K562 (cell line): ENCODE data around the gene GJC2. TPM values are rescaled to one million over a fixed set of nuclear protein-coding genes. Genes with fewer than 3 reads are reported as not detected.

Experiments
- CBFB ChIP-seq: sonication (generic); formaldehyde crosslinking; IDR thresholded peaks from 2 replicates; pipeline ENCODE4 v1.4.0; 2020; ENCODE audit warnings: mild to moderate bottlenecking, missing genetic modification reagents
- E2F3 ChIP-seq: fragments of 250-450 bp; sonication (Bioruptor Pico); IDR thresholded peaks from 2 replicates; pipeline ENCODE4 v1.4.0; 2020; ENCODE audit warnings: mild to moderate bottlenecking
- HDAC3 ChIP-seq: fragments of 450-650 bp; IDR thresholded peaks from 2 replicates; pipeline ENCODE4 v1.6.1; 2018; ENCODE audit warnings: borderline replicate concordance, mild to moderate bottlenecking, moderate library complexity; ENCODE audit not compliant: partially characterized antibody
- HOXB6 ChIP-seq: fragments of 250-450 bp; sonication (Bioruptor Pico); IDR thresholded peaks from 2 replicates; pipeline ENCODE4 v1.5.1; 2022; ENCODE audit warnings: mild to moderate bottlenecking, borderline replicate concordance
- MLLT1 ChIP-seq, 2 experiments: fragments of 450-650 bp; IDR thresholded peaks; 2 replicates each; pipeline ENCODE4 v1.6.1; 2016
- MLX ChIP-seq, 2 experiments: fragments of 450-650 bp in 1 of 2; sonication (generic) in 1 of 2; formaldehyde crosslinking; conservative IDR thresholded peaks; 2 replicates each; pipeline versions ENCODE4 v1.4.0 to v1.8.1; 2020 to 2022; ENCODE audit warnings: mild to moderate bottlenecking in 1 of 2, missing genetic modification reagents in 1 of 2
- MTF1 ChIP-seq: fragments of 250-450 bp; sonication (Bioruptor Pico); IDR thresholded peaks from 2 replicates; pipeline ENCODE4 v1.9.0; 2021; ENCODE audit warnings: moderate library complexity, mild to moderate bottlenecking, inconsistent platforms, borderline replicate concordance
- NFRKB ChIP-seq: fragments of 450-650 bp; IDR thresholded peaks from 2 replicates; pipeline ENCODE4 v1.6.1; 2016; ENCODE audit warnings: low read depth
- NR4A1 ChIP-seq, 2 experiments: fragments of 250-450 bp in 1 of 2; fragments of 450-650 bp in 1 of 2; sonication (Bioruptor Pico) in 1 of 2; IDR thresholded peaks; 2 replicates each; pipeline versions ENCODE4 v1.4.0 to v1.6.1; 2016 to 2020; ENCODE audit warnings: mild to moderate bottlenecking in 2 of 2, missing compliant biosample characterization in 1 of 2, missing genetic modification characterization in 1 of 2, moderate library complexity in 1 of 2
- PHF21A ChIP-seq: fragments of 450-650 bp; IDR thresholded peaks from 2 replicates; pipeline ENCODE4 v1.6.1; 2017; ENCODE audit warnings: low read depth, borderline replicate concordance
- POLR2B ChIP-seq: fragments of 450-650 bp; IDR thresholded peaks from 2 replicates; pipeline ENCODE4 v1.6.1; 2018; ENCODE audit warnings: low read depth; ENCODE audit not compliant: partially characterized antibody
- SIX5 ChIP-seq, 2 experiments: IDR thresholded peaks; 2 replicates each; pipeline ENCODE4 v1.6.1; 2011; ENCODE audit warnings: low read length in 2 of 2, borderline replicate concordance in 1 of 2, low read depth in 1 of 2, mild to moderate bottlenecking in 1 of 2, moderate library complexity in 1 of 2; ENCODE audit not compliant: insufficient read depth in 1 of 2
- TAF15 ChIP-seq: fragments of 200-400 bp; formaldehyde crosslinking; IDR thresholded peaks from 2 replicates; pipeline ENCODE4 v1.6.1; 2017; ENCODE audit warnings: mild to moderate bottlenecking, low read depth, low read length, moderate library complexity
- TFAP4 ChIP-seq: sonication (generic); formaldehyde crosslinking; IDR thresholded peaks from 2 replicates; pipeline ENCODE4 v1.8.0; 2022; ENCODE audit warnings: missing genetic modification reagents, mild to moderate bottlenecking, moderate library complexity, borderline replicate concordance
- TOE1 ChIP-seq, 2 experiments: fragments of 450-650 bp in 1 of 2; sonication (generic) in 1 of 2; formaldehyde crosslinking in 1 of 2; IDR thresholded peaks; 2 replicates each; pipeline versions ENCODE4 v1.7.1 to v1.8.0; 2016 to 2022; ENCODE audit warnings: borderline replicate concordance in 2 of 2, mild to moderate bottlenecking in 2 of 2, antibody characterized with exemption in 1 of 2, inconsistent platforms in 1 of 2, low read depth in 1 of 2, missing genetic modification reagents in 1 of 2, moderate library complexity in 1 of 2
- TRIM28 ChIP-seq: fragments of 450-650 bp; IDR thresholded peaks from 2 replicates; pipeline ENCODE4 v1.6.1; 2017
- YBX1 ChIP-seq: fragments of 450-650 bp; IDR thresholded peaks from 2 replicates; pipeline ENCODE4 v1.7.1; 2016; ENCODE audit warnings: mild to moderate bottlenecking
- ZNF174 ChIP-seq: fragments of 250-450 bp; sonication (Bioruptor Pico); IDR thresholded peaks from 2 replicates; pipeline ENCODE4 v1.4.0; 2020; ENCODE audit warnings: mild to moderate bottlenecking
- ZNF639 ChIP-seq, 2 experiments: fragments of 200-800 bp in 1 of 2; sonication (Bioruptor generic) in 1 of 2; sonication (generic) in 1 of 2; formaldehyde crosslinking in 1 of 2; IDR thresholded peaks in 1 of 2; conservative IDR thresholded peaks in 1 of 2; 2 replicates each; pipeline versions ENCODE4 v1.5.0 to v1.6.1; 2016 to 2020; ENCODE audit warnings: missing compliant biosample characterization in 1 of 2, missing genetic modification characterization in 1 of 2, missing genetic modification reagents in 1 of 2
- polyA plus RNA-seq, 8 experiments: library from polyadenylated mRNA; depleted of rRNA in 4 of 8; stranded (reverse) in 5 of 8; unstranded in 3 of 8; fragments of >200 nt; fragmentation: Nextera tagmentation in 2 of 8; fragmentation: Illumina TruSeq in 1 of 8; extraction: Ambion mirVana in 2 of 8; extraction: Trizol in 1 of 8; gene quantifications; 2 replicates each; pipeline versions ENCODE4 v1.2.1 to v1.2.3, GENCODE V29; 2011 to 2014; ENCODE audit warnings: inconsistent platforms in 1 of 8, missing spikeins in 1 of 8
- total RNA-seq, 7 experiments: library from RNA; depleted of rRNA in 6 of 7; stranded (reverse); fragments of >200 nt in 6 of 7; fragmentation: Illumina TruSeq in 2 of 7; extraction: Trizol in 2 of 7; gene quantifications; 2 replicates each; pipeline versions ENCODE4 v1.2.1 to v1.2.3, GENCODE V29; 2011 to 2021; ENCODE audit warnings: low replicate concordance in 1 of 7

Gene GJC2
- total and polyA plus RNA-seq, 9 of the 15 experiments (the other 6 are each of a cell fraction or from before 2014, with no cell fraction given), result 0.03 to 0.62 (median 0.11) TPM; not detected in 2

GRCh38 chr1:228145463-228146416, 4.0 kb upstream of the GJC2 start (continued):
- TF ChIP-seq PHF21A (no peak), YBX1 (no peak), ZNF174 (CRISPR knock-in tag) (no peak), TFAP4 (CRISPR knock-in tag) (peak; percentile 79; the same call in 1 of the 2 replicates), TRIM28 (0 out of 2 replicates have a peak, but pooled peaks have one; percentile 66), E2F3 (CRISPR knock-in tag) (no peak), CBFB (CRISPR knock-in tag) (peak; percentile 52; the same call in 1 of the 2 replicates), TOE1 (IDR thresholded peaks at IDR 0.05; ENCODE audit: borderline replicate concordance) (peak; percentile 64), TOE1 (CRISPR knock-in tag; IDR thresholded peaks at IDR 0.05; ENCODE audit: borderline replicate concordance, low read depth) (no peak), POLR2B (no peak), SIX5 (IDR thresholded peaks at IDR 0.05; ENCODE audit: borderline replicate concordance in 1 of 2, insufficient read depth in 1 of 2, low read depth in 1 of 2, low read length in 2 of 2) (no peak), MTF1 (CRISPR knock-in tag) (no peak), HDAC3 (no peak), NR4A1 (CRISPR knock-in tag; IDR thresholded peaks at IDR 0.05) (no peak), NR4A1 (tag; IDR thresholded peaks at IDR 0.05) (no peak), HOXB6 (no peak), NFRKB (no peak), MLX (CRISPR knock-in tag; conservative IDR thresholded peaks at IDR 0.05) (0 out of 4 replicates have a peak, but pooled peaks of 1 of the 2 experiments have one; percentile 23), MLLT1 (IDR thresholded peaks at IDR 0.05) (peak in 1 of 2 experiments; percentile 66; a peak in 1 of 4 replicates), TAF15 (0 out of 2 replicates have a peak, but pooled peaks have one; percentile 26), ZNF639 (CRISPR knock-in tag; conservative IDR thresholded peaks at IDR 0.05 in 1 of 2, IDR thresholded peaks at IDR 0.05 in 1 of 2) (no peak)
